Measurements from ENCODE around the gene SLC9A4.

SLC9A4 gene

GRCh38 chr2:102575888-102576287 is 102.9 kb downstream of the SLC9A4 start:
- ChIA-PET POLR2A (interaction anchor here (0.6 kb wide), 1 partner anchor 160 kb away, joined by 3 read pairs; no protein-coding TSS in a partner anchor), CTCF (no interaction called here)
- DNase-seq (ENCODE audit: low read depth, low spot score), result no peak
- no peak overlapping the region for H3K4me3 ChIP-seq (ENCODE audit: low read depth, low read length)
- TF ChIP-seq, protein P1, sequence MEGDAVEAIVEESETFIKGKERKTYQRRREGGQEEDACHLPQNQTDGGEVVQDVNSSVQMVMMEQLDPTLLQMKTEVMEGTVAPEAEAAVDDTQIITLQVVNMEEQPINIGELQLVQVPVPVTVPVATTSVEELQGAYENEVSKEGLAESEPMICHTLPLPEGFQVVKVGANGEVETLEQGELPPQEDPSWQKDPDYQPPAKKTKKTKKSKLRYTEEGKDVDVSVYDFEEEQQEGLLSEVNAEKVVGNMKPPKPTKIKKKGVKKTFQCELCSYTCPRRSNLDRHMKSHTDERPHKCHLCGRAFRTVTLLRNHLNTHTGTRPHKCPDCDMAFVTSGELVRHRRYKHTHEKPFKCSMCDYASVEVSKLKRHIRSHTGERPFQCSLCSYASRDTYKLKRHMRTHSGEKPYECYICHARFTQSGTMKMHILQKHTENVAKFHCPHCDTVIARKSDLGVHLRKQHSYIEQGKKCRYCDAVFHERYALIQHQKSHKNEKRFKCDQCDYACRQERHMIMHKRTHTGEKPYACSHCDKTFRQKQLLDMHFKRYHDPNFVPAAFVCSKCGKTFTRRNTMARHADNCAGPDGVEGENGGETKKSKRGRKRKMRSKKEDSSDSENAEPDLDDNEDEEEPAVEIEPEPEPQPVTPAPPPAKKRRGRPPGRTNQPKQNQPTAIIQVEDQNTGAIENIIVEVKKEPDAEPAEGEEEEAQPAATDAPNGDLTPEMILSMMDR (IDR thresholded peaks at IDR 0.05; ENCODE audit: insufficient read depth, low read length, missing control alignments), result no peak

DNA sequence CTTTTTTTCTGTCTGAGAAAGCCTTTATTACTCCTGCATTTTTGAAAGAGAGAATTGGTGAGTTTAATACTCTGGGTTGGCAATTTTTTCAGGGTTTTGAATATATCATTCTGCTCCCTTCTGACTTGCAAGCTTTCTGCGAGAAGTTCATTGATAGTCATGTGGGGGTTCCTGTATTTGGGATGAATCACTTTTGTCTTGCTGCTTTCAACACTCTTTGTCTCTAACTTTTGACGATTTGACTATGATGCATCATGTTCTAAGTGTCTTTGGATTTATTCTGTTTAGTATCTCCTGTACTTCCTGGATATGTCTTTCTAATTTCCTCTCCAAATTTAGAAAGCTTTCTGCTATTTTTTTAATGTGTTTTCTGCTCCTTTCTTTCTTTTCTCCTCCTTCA is 105.3 kb downstream of the SLC9A4 start:
- no peak for DNase-seq (ENCODE audit: low read depth, low spot score)
- POLR2A ChIA-PET, result no interaction called here
- TF ChIP-seq, protein P1 (IDR thresholded peaks at IDR 0.05; ENCODE audit: insufficient read depth, low read length, missing control alignments), result no peak

GRCh38 chr2:102581911-102582310 is 108.9 kb downstream of the SLC9A4 start:
- CTCF ChIA-PET, result no interaction called here
- no peak overlapping the region for H3K4me3 ChIP-seq (ENCODE audit: low read depth, low read length)
- TF ChIP-seq, protein P1 (IDR thresholded peaks at IDR 0.05; ENCODE audit: insufficient read depth, low read length, missing control alignments), result no peak
- POLR2A ChIA-PET, result no interaction called here
- DNase-seq (ENCODE audit: low read depth, low spot score), result no peak

More for the DNA sequence above, 105.3 kb downstream of the SLC9A4 start:
- CTCF ChIA-PET, result no interaction called here
- H3K4me3 ChIP-seq (ENCODE audit: low read depth, low read length), result no peak overlapping the region

DNA sequence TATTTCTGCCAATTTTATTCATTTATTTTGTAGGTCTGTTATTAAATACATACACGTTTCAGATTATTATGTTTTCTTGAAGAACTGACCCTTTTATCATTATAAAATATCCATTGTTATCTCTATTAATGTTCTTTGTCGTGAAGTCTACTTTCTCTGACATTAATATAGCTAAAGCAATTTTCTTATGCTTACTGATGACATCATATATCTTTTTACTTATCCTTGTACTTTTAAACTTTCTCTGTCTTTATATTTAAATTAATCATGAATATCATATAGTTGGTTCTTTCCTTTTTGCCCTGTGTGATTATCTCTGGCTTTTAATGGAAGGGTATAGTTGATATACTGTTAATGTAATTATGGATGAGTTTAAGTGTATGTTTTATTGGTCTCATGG is 109.8 kb downstream of the SLC9A4 start:
- CTCF ChIA-PET, result no interaction called here
- POLR2A ChIA-PET, result no interaction called here
- TF ChIP-seq, protein P1 (IDR thresholded peaks at IDR 0.05; ENCODE audit: insufficient read depth, low read length, missing control alignments), result no peak
- H3K4me3 ChIP-seq (ENCODE audit: low read depth, low read length), result no peak overlapping the region
- DNase-seq (ENCODE audit: low read depth, low spot score), result no peak
